Liver (tissue), 3 donors: ENCODE measurements around the gene CHAC1.

ENCODE experiments used
- CTCF ChIP-seq: fragments of 150-350 bp; IDR thresholded peaks from 2 replicates; pipeline ENCODE4 v1.5.1; 2017; ENCODE audit warnings: improper control_type of control experiment, low read depth, low read length; ENCODE audit not compliant: missing input control
- FOXA2 ChIP-seq: IDR thresholded peaks from 2 replicates; pipeline ENCODE4 v1.6.1; 2016; ENCODE audit warnings: antibody characterized with exemption
- JUND ChIP-seq, 2 donors: IDR thresholded peaks; 2 replicates each; pipeline ENCODE4 v1.6.1; 2016; ENCODE audit warnings: antibody characterized with exemption in 2 of 2
- MAX ChIP-seq: IDR thresholded peaks from 2 replicates; pipeline ENCODE4 v1.6.1; 2016; ENCODE audit warnings: antibody characterized with exemption
- RAD21 ChIP-seq, 2 donors: IDR thresholded peaks; 2 replicates each; pipeline ENCODE4 v1.6.1; 2016; ENCODE audit warnings: antibody characterized with exemption in 2 of 2, mild to moderate bottlenecking in 2 of 2
- TAF1 ChIP-seq: conservative IDR thresholded peaks from 2 replicates; pipeline ENCODE4 v1.6.1; 2016; ENCODE audit warnings: antibody characterized with exemption, mild to moderate bottlenecking
- YY1 ChIP-seq: IDR thresholded peaks from 2 replicates; pipeline ENCODE4 v1.6.1; 2016; ENCODE audit warnings: antibody characterized with exemption, mild to moderate bottlenecking
- ZBTB33 ChIP-seq: IDR thresholded peaks from 2 replicates; pipeline ENCODE4 v1.6.1; 2016; ENCODE audit warnings: antibody characterized with exemption
- donor health status: healthy.
- donor health status: healthy.

- TF ChIP-seq TAF1 = no peak
- peak; percentile 78 for TF ChIP-seq CTCF
- TF ChIP-seq YY1 = no peak
- no peak for TF ChIP-seq MAX
- TF ChIP-seq RAD21 (IDR thresholded peaks at IDR 0.05) = peak; percentile 25 to 45
- no peak for TF ChIP-seq JUND (IDR thresholded peaks at IDR 0.05)
- TF ChIP-seq FOXA2 = no peak
- TF ChIP-seq ZBTB33 = no peak
Measured at GRCh38 chr15:40941528-40942336, 11.5 kb upstream of the CHAC1 start.
